Tibial artery (tissue), 4 donors: Measurements from ENCODE around the gene ACAD9.

Experiments
- DNase-seq, 2 donors: peaks; one replicate each; pipeline ENCODE4 v3.0.0-alpha.2; 2019
- H3K27ac ChIP-seq, 2 donors: fragments of 200-600 bp; sonication (generic) in 1 of 2; 1 replicate in 1 of 2; 2 replicates in 1 of 2; pipeline ENCODE4 v1.5.1; 2018 to 2019; ENCODE audit warnings: mild to moderate bottlenecking in 1 of 2
- H3K27me3 ChIP-seq, 2 donors: fragments of 200-600 bp; sonication (generic) in 1 of 2; one replicate each; pipeline versions ENCODE4 v1.5.1 to v1.6.0; 2016 to 2019
- H3K36me3 ChIP-seq, 3 donors: fragments of 200-600 bp; sonication (generic) in 2 of 3; one replicate each; pipeline ENCODE4 v1.5.1; 2016 to 2019; ENCODE audit warnings: mild to moderate bottlenecking in 2 of 3
- H3K4me1 ChIP-seq, 4 donors: fragments of 200-600 bp; sonication (generic) in 2 of 4; 1 replicate in 3 of 4; 2 replicates in 1 of 4; pipeline ENCODE4 v1.5.1; 2016 to 2019
- H3K4me3 ChIP-seq, 2 donors: fragments of 200-600 bp; sonication (generic) in 1 of 2; 1 replicate in 1 of 2; 2 replicates in 1 of 2; pipeline ENCODE4 v1.5.1; 2018 to 2019; ENCODE audit warnings: mild to moderate bottlenecking in 2 of 2
- H3K9me3 ChIP-seq, 3 donors: fragments of 200-600 bp; sonication (generic) in 1 of 3; one replicate each; pipeline ENCODE4 v1.5.1; 2016 to 2019
- intact Hi-C: fragments of 100-400 bp; cut with DNase I; formaldehyde crosslinking; loops from one replicate; pipeline ENCODE4 v1.15.0; 2023; ENCODE audit warnings: low total_unique reads
- TF ChIP-seq, protein P1 (sequence below), 2 experiments: fragments of 200-600 bp in 1 of 2; fragments of 450-650 bp in 1 of 2; IDR thresholded peaks; one replicate each; pipeline ENCODE4 v1.5.1; 2017 to 2019; ENCODE audit warnings: antibody characterized with exemption in 2 of 2, mild to moderate bottlenecking in 1 of 2, moderate library complexity in 1 of 2

ACAD9 gene

GRCh38 chr3:128848936-128849335, 30.5 kb upstream of the ACAD9 start:
- intact Hi-C loops = no loop called here
- Histone ChIP-seq H3K27me3 (no peaks in the 10 kb centered on the region), H3K4me3 (no peak overlapping the region), H3K36me3 (no peaks in the 10 kb centered on the region), H3K9me3 (no peaks in the 10 kb centered on the region), H3K4me1 (peaks cover 0 to 13% (median 11%) of the 10 kb centered on the region in 4 donors), H3K27ac (no peak overlapping the region)
- TF ChIP-seq, protein P1, sequence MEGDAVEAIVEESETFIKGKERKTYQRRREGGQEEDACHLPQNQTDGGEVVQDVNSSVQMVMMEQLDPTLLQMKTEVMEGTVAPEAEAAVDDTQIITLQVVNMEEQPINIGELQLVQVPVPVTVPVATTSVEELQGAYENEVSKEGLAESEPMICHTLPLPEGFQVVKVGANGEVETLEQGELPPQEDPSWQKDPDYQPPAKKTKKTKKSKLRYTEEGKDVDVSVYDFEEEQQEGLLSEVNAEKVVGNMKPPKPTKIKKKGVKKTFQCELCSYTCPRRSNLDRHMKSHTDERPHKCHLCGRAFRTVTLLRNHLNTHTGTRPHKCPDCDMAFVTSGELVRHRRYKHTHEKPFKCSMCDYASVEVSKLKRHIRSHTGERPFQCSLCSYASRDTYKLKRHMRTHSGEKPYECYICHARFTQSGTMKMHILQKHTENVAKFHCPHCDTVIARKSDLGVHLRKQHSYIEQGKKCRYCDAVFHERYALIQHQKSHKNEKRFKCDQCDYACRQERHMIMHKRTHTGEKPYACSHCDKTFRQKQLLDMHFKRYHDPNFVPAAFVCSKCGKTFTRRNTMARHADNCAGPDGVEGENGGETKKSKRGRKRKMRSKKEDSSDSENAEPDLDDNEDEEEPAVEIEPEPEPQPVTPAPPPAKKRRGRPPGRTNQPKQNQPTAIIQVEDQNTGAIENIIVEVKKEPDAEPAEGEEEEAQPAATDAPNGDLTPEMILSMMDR (IDR thresholded peaks at IDR 0.05) = no peak
- no peak for DNase-seq

GRCh38 chr3:128849911-128850455, 29.4 kb upstream of the ACAD9 start:
- DNase-seq = no peak
- intact Hi-C loops = no loop called here
- H3K36me3 ChIP-seq = no peaks in the 10 kb centered on the region
- no peak overlapping the region for H3K27ac ChIP-seq
- H3K9me3 ChIP-seq = peaks cover 0 to 8% (median 3%) of the 10 kb centered on the region in 3 donors
- H3K4me1 ChIP-seq = peaks cover 0 to 13% (median 11%) of the 10 kb centered on the region in 4 donors
- H3K27me3 ChIP-seq = no peaks in the 10 kb centered on the region
- TF ChIP-seq, protein P1 (IDR thresholded peaks at IDR 0.05) = no peak
- H3K4me3 ChIP-seq = no peak overlapping the region

DNA sequence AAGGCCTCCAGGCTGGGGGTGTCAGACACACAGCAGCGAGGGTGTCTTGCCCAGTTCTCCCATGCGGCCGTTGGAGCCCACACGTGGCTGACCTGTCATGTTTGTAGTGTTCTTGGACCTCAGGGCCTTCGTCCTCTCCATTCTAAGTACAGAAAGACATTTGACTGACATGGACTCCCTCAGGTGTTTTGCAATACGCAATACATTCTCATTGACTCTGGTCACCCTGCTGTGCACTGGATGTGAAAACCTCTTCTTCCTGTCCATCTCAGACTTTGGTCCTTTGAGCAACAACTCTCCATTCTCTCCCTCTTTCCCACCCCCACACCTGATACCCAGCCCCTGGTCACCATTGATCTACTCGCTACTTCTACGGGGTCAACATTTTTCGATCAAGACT, 28.9 kb upstream of the ACAD9 start:
- intact Hi-C loops = no loop called here
- no peaks in the 10 kb centered on the region for H3K36me3 ChIP-seq
- H3K4me1 ChIP-seq = peaks cover 0 to 8% (median 6%) of the 10 kb centered on the region in 4 donors
- no peak overlapping the region for H3K4me3 ChIP-seq
- peaks cover 0 to 8% (median 3%) of the 10 kb centered on the region in 3 donors for H3K9me3 ChIP-seq
- no peaks in the 10 kb centered on the region for H3K27me3 ChIP-seq
- no peak overlapping the region for H3K27ac ChIP-seq
- DNase-seq = no peak
- TF ChIP-seq, protein P1 (IDR thresholded peaks at IDR 0.05) = no peak

GRCh38 chr3:128851601-128852000, 27.8 kb upstream of the ACAD9 start:
- intact Hi-C loops = no loop called here
- DNase-seq = no peak
- H3K27me3 ChIP-seq = no peaks in the 10 kb centered on the region
- TF ChIP-seq, protein P1 (IDR thresholded peaks at IDR 0.05) = no peak
- no peaks in the 10 kb centered on the region for H3K4me1 ChIP-seq
- H3K27ac ChIP-seq = no peak overlapping the region
- H3K9me3 ChIP-seq = peaks cover 0 to 8% (median 3%) of the 10 kb centered on the region in 3 donors
- no peak overlapping the region for H3K4me3 ChIP-seq
- no peaks in the 10 kb centered on the region for H3K36me3 ChIP-seq

GRCh38 chr3:128853826-128854225, 25.6 kb upstream of the ACAD9 start:
- no peak for DNase-seq
- intact Hi-C loops = no loop called here
- Histone ChIP-seq H3K27me3 (no peaks in the 10 kb centered on the region), H3K36me3 (no peaks in the 10 kb centered on the region), H3K4me1 (no peaks in the 10 kb centered on the region), H3K9me3 (peaks cover 0 to 15% (median 14%) of the 10 kb centered on the region in 3 donors), H3K27ac (no peak overlapping the region), H3K4me3 (no peak overlapping the region)
- TF ChIP-seq, protein P1 (IDR thresholded peaks at IDR 0.05) = no peak

- H3K9me3 ChIP-seq = peaks cover 6 to 21% (median 20%) of the 10 kb centered on the region in 3 donors
- DNase-seq = no peak
- H3K36me3 ChIP-seq = no peaks in the 10 kb centered on the region
- H3K27me3 ChIP-seq = no peaks in the 10 kb centered on the region
- intact Hi-C loops = no loop called here
- H3K4me3 ChIP-seq = no peak overlapping the region
- H3K27ac ChIP-seq = no peak overlapping the region
- TF ChIP-seq, protein P1 (IDR thresholded peaks at IDR 0.05) = no peak
- H3K4me1 ChIP-seq = no peaks in the 10 kb centered on the region
Measured at GRCh38 chr3:128854475-128854874, 24.9 kb upstream of the ACAD9 start.
